Upper lobe of right lung (tissue), 1 donor: ENCODE measurements around the gene TULP4. TPM values are rescaled to one million over a fixed set of nuclear protein-coding genes. Genes with fewer than 3 reads are reported as not detected.

Source experiments
- ATAC-seq: fragments of 200-7000 bp; cut with Tn5 transposase; one replicate; pipeline ENCODE4 v1.9.1; 2020; ENCODE audit warnings: mild to moderate bottlenecking, moderate library complexity
- DNase-seq: peaks from one replicate; pipeline ENCODE4 v3.0.0-alpha.2; 2020
- H3K27ac ChIP-seq: fragments of 200-600 bp; one replicate; pipeline ENCODE4 v1.8.0; 2022
- H3K27me3 ChIP-seq: fragments of 200-600 bp; one replicate; pipeline ENCODE4 v1.8.0; 2022; ENCODE audit warnings: mild to moderate bottlenecking
- H3K36me3 ChIP-seq: fragments of 200-600 bp; one replicate; pipeline ENCODE4 v1.8.0; 2022
- H3K4me1 ChIP-seq: fragments of 200-600 bp; one replicate; pipeline ENCODE4 v1.8.0; 2022
- H3K4me3 ChIP-seq: fragments of 200-600 bp; one replicate; pipeline ENCODE4 v1.8.0; 2022; ENCODE audit warnings: mild to moderate bottlenecking
- H3K9me3 ChIP-seq: fragments of 200-600 bp; one replicate; pipeline ENCODE4 v1.8.0; 2022
- intact Hi-C: fragments of 100-400 bp; cut with DNase I; formaldehyde crosslinking; loops from one replicate; pipeline ENCODE4 v1.11.0; 2022
- total RNA-seq: library from RNA; stranded (reverse); fragmentation: NEBNext Ultra II Directional; extraction: Animal tissue kit (Norgen Biotek cat#: 25700); gene quantifications from one replicate; pipeline ENCODE4 v1.2.1, GENCODE V29; 2021
- TF ChIP-seq, protein P1 (sequence below): fragments of 200-600 bp; IDR thresholded peaks from one replicate; pipeline ENCODE4 v1.8.0; 2022; ENCODE audit warnings: antibody characterized with exemption
- donor health status: DM: no; HTN: yes; CAD: no; lungs with severe emphysema.

TULP4 gene
- total RNA-seq, 1 donor from 2014 or later = 94.1 TPM

DNA sequence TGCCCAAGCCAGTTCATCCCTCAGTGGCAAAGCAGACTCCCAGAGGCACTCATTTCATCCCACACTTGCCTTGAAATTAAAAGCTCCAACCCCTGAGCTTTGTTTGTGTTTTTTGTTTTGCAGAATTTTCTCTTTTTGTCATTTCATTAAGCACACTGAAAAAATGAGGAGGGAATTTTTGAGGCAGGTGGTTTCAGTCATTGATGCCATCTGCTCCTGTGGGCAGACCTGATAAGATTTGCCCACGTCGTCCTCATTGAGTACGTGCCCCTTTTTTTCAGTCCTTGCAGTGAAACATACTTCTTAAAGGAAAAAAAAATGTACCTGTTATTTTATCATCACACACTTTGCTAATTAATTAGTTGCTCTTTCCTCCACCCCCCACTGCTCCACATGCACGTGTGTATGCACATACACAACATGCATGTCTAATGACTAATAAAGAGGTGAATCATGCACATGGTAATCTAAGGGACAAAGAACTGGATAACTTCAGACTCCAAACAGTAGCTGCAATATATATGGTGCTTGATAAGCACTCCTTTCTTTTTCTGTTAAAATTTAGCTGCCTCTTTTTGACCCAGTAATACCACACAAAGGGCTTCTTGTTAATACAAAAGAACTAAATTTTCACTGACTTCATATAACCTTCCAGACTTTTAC, 145.5 kb downstream of the TULP4 start:
- no peak for DNase-seq

DNA sequence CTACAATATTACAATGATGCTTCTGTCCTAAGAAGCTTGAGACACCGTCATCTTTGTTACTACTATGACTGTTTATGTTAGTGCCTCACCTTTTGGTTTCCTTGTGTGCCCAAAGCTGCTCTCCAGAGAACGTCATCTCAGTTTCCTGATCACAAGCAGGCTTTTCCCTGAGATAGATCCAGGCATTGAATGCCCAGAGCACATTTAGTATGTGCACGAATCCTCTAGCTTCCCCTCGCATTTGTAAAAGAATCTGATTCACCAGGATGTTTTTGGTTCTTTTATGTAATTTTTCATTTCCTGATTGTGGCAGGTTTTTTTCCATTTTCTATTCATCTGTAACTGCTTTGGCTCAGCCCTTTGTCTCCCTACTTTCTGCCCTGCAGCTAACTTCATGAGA, 147.5 kb downstream of the TULP4 start:
- no peak overlapping the region for H3K4me3 ChIP-seq
- DNase-seq (no peak), ATAC-seq (no peak)
- H3K4me1 ChIP-seq = no peaks in the 10 kb centered on the region
- intact Hi-C loops = no loop called here
- no peaks in the 10 kb centered on the region for H3K27me3 ChIP-seq
- H3K27ac ChIP-seq = no peak overlapping the region
- TF ChIP-seq, protein P1, sequence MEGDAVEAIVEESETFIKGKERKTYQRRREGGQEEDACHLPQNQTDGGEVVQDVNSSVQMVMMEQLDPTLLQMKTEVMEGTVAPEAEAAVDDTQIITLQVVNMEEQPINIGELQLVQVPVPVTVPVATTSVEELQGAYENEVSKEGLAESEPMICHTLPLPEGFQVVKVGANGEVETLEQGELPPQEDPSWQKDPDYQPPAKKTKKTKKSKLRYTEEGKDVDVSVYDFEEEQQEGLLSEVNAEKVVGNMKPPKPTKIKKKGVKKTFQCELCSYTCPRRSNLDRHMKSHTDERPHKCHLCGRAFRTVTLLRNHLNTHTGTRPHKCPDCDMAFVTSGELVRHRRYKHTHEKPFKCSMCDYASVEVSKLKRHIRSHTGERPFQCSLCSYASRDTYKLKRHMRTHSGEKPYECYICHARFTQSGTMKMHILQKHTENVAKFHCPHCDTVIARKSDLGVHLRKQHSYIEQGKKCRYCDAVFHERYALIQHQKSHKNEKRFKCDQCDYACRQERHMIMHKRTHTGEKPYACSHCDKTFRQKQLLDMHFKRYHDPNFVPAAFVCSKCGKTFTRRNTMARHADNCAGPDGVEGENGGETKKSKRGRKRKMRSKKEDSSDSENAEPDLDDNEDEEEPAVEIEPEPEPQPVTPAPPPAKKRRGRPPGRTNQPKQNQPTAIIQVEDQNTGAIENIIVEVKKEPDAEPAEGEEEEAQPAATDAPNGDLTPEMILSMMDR = no peak
- H3K9me3 ChIP-seq = no peaks in the 10 kb centered on the region
- peaks cover 24% of the 10 kb centered on the region for H3K36me3 ChIP-seq

More for the DNA sequence above, 145.5 kb downstream of the TULP4 start:
- Histone ChIP-seq H3K4me3 (no peak overlapping the region), H3K27ac (no peak overlapping the region), H3K4me1 (no peaks in the 10 kb centered on the region), H3K9me3 (no peaks in the 10 kb centered on the region), H3K36me3 (peaks cover 29% of the 10 kb centered on the region), H3K27me3 (no peaks in the 10 kb centered on the region)
- TF ChIP-seq, protein P1 = no peak
- ATAC-seq = no peak
- intact Hi-C loops = no loop called here

DNA sequence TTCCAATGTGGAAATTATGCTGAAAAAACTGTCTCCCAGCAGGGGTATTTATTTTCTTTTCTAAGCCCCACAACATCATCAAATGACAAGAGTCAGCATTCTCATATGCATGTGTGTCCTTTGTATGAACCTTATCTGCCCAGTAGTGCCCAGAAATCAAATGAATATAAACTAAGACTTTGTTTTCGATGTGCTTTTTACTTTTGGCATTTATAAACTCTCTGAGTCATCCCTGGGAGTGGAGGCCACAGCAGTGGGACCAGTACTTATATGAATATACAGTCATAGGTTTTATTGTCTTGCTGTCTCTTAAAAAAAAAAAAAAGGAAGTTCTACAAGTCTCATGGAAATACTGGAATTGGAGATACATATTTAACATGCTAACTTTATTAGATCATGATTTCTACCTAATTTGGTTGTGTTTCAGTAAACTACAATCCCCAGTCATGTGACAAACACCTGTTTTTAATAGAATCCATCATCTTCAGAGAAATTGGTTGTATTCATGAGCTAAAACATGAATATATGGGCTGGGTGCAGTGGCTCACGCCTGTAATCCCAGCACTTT, 148.4 kb downstream of the TULP4 start:
- Histone ChIP-seq H3K36me3 (peaks cover 24% of the 10 kb centered on the region), H3K9me3 (no peaks in the 10 kb centered on the region), H3K27ac (no peak overlapping the region), H3K4me1 (no peaks in the 10 kb centered on the region), H3K27me3 (no peaks in the 10 kb centered on the region), H3K4me3 (no peak overlapping the region)
- TF ChIP-seq, protein P1 = no peak
- no peak for DNase-seq
- intact Hi-C loops = no loop called here
- ATAC-seq = no peak

DNA sequence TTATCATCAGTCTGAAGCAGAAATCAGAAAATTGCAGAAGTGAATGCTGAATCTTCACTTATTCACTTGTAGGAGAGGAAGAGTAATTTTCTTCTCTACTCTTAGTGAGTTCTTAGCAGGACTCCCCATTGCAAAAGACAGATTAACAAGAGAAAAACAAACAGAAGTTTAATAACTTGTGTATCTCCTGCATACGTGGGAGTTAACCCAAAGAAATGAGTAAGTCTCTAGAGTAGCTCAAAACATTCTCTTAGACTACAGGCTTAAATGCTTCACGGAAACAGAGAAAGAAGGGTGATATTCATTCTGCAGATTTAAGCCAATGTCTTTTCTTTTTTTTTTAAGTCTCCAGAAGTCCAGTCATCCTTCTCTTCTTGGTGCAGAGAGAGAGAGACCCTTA, 149.7 kb downstream of the TULP4 start:
- no peak overlapping the region for H3K27ac ChIP-seq
- ATAC-seq (no peak), DNase-seq (no peak)
- H3K4me1 ChIP-seq = no peaks in the 10 kb centered on the region
- H3K9me3 ChIP-seq = no peaks in the 10 kb centered on the region
- no peak overlapping the region for H3K4me3 ChIP-seq
- intact Hi-C loops = no loop called here
- TF ChIP-seq, protein P1 = no peak
- no peaks in the 10 kb centered on the region for H3K27me3 ChIP-seq
- H3K36me3 ChIP-seq = peaks cover 24% of the 10 kb centered on the region

DNA sequence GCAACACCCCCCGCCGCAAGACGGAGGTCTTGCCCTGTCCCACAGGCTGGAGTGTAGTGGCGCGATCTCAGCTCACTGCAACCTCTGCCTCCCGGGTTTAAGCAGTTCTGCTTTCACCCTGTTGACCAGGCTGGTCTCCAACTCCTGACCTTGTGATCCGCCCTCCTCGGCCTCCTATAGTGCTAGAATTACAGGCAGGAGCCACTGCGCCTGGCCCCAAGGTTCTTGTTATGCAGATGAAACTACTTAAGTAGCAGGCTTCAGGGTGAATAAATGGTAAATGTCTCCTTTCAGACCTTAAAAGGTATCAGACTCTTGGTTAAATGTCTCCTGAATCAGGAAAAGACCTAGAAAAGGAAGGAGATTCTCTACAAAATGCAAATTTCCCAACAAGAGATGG, 152.2 kb downstream of the TULP4 start:
- no peak overlapping the region for H3K27ac ChIP-seq
- H3K27me3 ChIP-seq = no peaks in the 10 kb centered on the region
- intact Hi-C loops = no loop called here
- TF ChIP-seq, protein P1 = no peak
- ATAC-seq (no peak), DNase-seq (no peak)
- H3K4me3 ChIP-seq = no peak overlapping the region
- H3K4me1 ChIP-seq = no peaks in the 10 kb centered on the region
- H3K9me3 ChIP-seq = no peaks in the 10 kb centered on the region
- peaks cover 6% of the 10 kb centered on the region for H3K36me3 ChIP-seq
